ENCODE data around the gene SLCO2A1.
"Not testable (repeated sequence)": the region's sequence is repeated elsewhere in the genome, so short reads cannot be mapped to it uniquely, and the experiment has no call there.

SLCO2A1 gene

GRCh38 chr3:134029734-134030378 is at the start of gene SLCO2A1:
SLCO2A1 (minus strand) TSS chr3:134029925; CDS start chr3:134029802, 123 bp downstream.
- TF ChIP-seq ZNF274 (IDR thresholded peaks at IDR 0.05; ENCODE audit: low read depth, low read length): no peak
- peak within 1 kb of the TSS; percentile 6; the same call in 1 of the 2 replicates for H3K4me3 ChIP-seq (ENCODE audit: low read length)

GRCh38 chr3:134079111-134079547 is 49.4 kb upstream of the SLCO2A1 start:
- no peak overlapping the region for H3K4me3 ChIP-seq (ENCODE audit: low read length)
- TF ChIP-seq ZNF274 (IDR thresholded peaks at IDR 0.05; ENCODE audit: low read depth, low read length): no peak

DNA sequence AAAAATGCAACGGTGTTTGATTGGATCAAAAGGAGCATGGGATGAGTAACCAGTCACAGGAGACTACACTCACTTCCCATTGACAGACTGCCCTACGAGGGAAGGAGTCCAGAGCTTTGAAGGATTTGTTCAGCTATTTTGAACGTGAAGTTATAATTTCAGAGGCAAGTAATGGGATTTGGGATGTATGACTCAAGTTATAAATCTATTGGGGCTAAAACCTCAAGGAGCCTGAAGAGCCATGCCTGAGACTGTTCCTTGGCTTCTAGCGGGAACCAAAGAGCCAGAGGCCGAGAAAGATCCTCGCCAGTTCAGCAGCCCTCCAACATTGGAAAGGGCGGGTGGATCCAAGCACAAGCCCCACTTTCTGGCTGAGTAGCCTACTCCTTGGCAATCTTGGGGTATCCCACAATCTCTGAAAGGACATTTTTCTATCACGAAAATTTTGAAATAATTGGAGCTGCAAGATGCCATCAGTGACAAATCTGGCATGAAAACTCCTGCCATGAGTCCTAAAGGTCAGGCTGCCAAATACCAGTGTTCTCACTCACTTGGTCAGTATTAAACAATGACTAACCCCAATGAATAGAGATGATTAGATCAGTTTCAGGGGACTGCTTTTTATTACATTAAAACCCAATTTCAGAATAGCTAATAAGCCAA is 48.6 kb upstream of the SLCO2A1 start:
- no peak overlapping the region for H3K4me3 ChIP-seq (ENCODE audit: low read length)
- no peak for TF ChIP-seq ZNF274 (IDR thresholded peaks at IDR 0.05; ENCODE audit: low read depth, low read length)

DNA sequence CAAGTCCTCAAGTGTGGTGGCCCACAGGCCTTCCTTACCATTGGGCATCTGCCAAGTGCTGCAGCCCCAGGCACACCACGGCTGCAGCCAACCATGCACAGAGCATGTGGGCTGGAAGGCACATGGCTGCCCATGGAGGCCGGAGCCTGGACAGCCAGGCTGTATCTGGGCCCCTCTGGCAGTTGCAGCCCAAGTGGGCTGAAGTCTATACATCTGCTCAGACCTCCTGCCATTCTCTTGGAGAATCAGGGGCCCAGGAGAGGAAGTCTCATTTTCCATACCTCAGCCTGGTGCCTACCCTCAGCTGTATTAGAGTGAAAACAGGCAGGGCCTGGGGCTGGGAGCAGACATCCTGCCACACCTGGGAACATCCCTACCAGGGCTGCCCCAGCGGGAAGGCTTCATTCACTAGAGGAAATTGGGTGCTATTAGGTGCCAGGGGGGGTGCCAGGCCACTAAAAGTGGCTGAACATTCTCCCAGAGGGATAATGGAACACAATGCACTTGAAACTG is 48.0 kb upstream of the SLCO2A1 start:
- no peak for TF ChIP-seq ZNF274 (IDR thresholded peaks at IDR 0.05; ENCODE audit: low read depth, low read length)
- H3K4me3 ChIP-seq (ENCODE audit: low read length): no peak overlapping the region

- H3K4me3 ChIP-seq (ENCODE audit: low read length): no peak overlapping the region
Observed at GRCh38 chr3:134076851-134077250, 47.1 kb upstream of the SLCO2A1 start.

GRCh38 chr3:134075846-134076245 is 46.1 kb upstream of the SLCO2A1 start:
- H3K4me3 ChIP-seq (ENCODE audit: low read length): no peak overlapping the region
- no peak for TF ChIP-seq ZNF274 (IDR thresholded peaks at IDR 0.05; ENCODE audit: low read depth, low read length)

More at GRCh38 chr3:134076851-134077250, 47.1 kb upstream of the SLCO2A1 start:
- TF ChIP-seq ZNF274 (IDR thresholded peaks at IDR 0.05; ENCODE audit: low read depth, low read length): no peak

- no peak for TF ChIP-seq ZNF274 (IDR thresholded peaks at IDR 0.05; ENCODE audit: low read depth, low read length)
- no peak overlapping the region for H3K4me3 ChIP-seq (ENCODE audit: low read length)
Observed at GRCh38 chr3:134075568-134075825, 45.8 kb upstream of the SLCO2A1 start.

DNA sequence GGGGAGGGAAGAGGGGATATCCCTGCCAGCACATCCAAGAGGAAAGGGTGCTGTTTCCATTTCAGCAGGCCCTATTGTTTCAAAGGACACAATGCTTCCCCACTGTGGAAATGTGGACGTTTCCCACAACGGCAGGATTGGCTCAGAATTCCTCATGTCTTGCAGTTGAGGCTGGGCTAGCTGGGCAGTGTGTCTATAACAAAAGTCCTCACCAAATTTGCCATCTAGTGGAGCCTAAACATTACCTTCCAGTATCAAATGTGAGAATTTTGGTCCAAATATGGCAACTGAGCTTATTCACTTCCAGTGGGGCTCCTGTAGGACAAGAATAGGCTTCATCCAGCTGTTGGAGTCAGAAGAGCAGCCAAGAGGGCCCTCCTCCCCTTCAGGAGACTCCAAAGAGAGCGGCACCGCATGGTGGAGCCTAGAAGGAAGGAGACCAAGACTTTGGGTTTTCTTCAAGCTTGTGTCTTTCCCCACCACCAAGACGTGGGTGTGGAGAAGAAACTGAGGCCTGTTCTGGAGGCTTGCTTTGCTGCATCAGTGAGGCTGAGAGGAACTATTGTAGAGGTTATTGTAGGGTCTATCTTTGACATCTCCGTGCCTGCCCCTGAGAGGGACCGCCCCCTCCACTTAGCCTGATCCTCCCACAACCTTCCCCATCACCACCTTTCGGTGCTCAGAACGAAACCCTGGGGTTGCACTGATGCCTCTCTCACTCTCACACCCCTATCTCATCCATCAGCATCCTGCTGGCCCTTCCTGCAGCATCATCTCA is 45.3 kb upstream of the SLCO2A1 start:
- no peak overlapping the region for H3K4me3 ChIP-seq (ENCODE audit: low read length)
- no peak for TF ChIP-seq ZNF274 (IDR thresholded peaks at IDR 0.05; ENCODE audit: low read depth, low read length)

- H3K4me3 ChIP-seq (ENCODE audit: low read length): no peak overlapping the region
- TF ChIP-seq ZNF274 (IDR thresholded peaks at IDR 0.05; ENCODE audit: low read depth, low read length): no peak
Observed at GRCh38 chr3:134074001-134074789, 44.5 kb upstream of the SLCO2A1 start.

GRCh38 chr3:134073583-134073945 is 43.8 kb upstream of the SLCO2A1 start:
- H3K4me3 ChIP-seq (ENCODE audit: low read length): no peak overlapping the region
- TF ChIP-seq ZNF274 (IDR thresholded peaks at IDR 0.05; ENCODE audit: low read depth, low read length): no peak

DNA sequence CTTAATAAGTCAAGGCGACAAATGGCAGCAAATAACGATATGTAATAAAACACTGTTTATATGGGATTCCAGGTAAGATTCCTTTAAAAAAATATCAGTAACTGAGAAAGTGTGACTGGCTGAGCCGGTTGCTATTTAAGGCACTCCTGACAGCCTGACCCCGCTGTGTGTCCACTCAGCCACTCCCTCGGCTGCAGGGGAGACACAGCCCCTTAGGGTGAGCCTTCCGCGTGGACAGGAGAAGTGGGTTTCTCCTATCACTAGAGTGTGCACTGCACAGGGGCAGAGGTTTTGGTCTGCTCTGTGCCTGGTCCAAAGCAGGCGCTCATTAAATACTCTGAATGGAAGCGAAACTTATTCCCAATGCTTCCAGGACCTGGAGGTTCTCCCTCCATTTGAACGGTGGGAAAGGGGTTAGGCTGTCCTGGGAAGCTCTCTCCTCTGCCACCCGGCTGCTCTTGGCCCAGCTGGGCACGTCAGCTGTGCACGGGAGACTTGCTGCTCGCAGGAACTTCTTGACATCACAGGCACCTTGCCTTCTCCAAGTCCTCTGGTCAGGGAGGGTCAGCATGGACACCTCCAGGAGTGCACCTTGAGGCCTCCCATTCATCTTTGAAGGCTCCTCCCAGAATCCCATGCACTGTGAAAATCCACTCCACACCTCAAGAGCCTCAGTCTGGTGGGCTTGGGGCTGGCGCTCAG is 43.3 kb upstream of the SLCO2A1 start:
- H3K4me3 ChIP-seq (ENCODE audit: low read length): no peak overlapping the region
- no peak for TF ChIP-seq ZNF274 (IDR thresholded peaks at IDR 0.05; ENCODE audit: low read depth, low read length)

- not testable (repeated sequence) for H3K4me3 ChIP-seq (ENCODE audit: low read length)
Observed at GRCh38 chr3:134070281-134070680, 40.6 kb upstream of the SLCO2A1 start.

DNA sequence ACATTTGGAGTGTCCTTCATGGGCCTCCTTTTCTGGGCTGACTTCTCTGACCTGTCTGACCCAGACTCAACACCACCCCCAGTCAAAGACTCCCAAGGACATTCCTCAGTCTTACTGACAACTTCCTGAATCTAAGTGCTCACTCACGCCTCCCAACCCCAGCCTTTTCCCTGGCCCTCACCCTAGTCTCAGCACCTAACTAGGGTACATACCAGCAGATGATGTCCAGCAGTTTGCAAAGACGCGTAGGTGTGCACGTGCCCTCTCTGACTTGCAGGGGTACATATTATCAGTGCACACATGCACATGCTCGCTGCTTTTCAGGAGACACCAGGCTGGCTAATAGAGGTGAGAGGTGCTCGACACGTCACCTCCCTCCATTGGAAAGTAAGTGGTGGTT is 38.7 kb upstream of the SLCO2A1 start:
- H3K4me3 ChIP-seq (ENCODE audit: low read length): no peak overlapping the region
- no peak for TF ChIP-seq ZNF274 (IDR thresholded peaks at IDR 0.05; ENCODE audit: low read depth, low read length)
